ENCODE results near the gene ILF3.

DNA sequence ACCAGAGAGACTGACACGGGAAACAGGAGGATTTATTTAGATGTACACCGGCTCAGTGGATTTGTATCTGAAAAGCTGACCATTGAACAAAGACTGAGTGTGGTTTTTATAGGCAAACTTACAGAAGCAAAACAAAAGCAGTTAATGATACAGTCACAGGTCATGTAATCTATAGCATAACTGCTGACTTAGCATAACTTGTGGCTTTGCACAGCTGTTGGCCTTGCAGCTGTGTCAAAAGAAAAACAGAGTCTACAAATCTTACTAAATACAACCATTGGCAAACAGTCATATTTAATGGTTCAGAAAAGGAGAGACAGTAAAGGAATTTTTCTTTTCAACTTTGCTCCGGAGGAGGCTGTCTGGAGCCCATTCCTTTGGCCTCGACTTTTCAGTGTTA, 2.3 kb upstream of the ILF3 start:
- TF ChIP-seq FOXO1 (CRISPR knock-in tag; IDR thresholded peaks at IDR 0.05) (no peak), STAT5B (CRISPR knock-in tag; IDR thresholded peaks at IDR 0.05) (no peak)
- TF ChIP-seq, protein P1, sequence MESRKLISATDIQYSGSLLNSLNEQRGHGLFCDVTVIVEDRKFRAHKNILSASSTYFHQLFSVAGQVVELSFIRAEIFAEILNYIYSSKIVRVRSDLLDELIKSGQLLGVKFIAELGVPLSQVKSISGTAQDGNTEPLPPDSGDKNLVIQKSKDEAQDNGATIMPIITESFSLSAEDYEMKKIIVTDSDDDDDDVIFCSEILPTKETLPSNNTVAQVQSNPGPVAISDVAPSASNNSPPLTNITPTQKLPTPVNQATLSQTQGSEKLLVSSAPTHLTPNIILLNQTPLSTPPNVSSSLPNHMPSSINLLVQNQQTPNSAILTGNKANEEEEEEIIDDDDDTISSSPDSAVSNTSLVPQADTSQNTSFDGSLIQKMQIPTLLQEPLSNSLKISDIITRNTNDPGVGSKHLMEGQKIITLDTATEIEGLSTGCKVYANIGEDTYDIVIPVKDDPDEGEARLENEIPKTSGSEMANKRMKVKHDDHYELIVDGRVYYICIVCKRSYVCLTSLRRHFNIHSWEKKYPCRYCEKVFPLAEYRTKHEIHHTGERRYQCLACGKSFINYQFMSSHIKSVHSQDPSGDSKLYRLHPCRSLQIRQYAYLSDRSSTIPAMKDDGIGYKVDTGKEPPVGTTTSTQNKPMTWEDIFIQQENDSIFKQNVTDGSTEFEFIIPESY (CRISPR knock-in tag; IDR thresholded peaks at IDR 0.05), result no peak
- TF ChIP-seq, protein P2, sequence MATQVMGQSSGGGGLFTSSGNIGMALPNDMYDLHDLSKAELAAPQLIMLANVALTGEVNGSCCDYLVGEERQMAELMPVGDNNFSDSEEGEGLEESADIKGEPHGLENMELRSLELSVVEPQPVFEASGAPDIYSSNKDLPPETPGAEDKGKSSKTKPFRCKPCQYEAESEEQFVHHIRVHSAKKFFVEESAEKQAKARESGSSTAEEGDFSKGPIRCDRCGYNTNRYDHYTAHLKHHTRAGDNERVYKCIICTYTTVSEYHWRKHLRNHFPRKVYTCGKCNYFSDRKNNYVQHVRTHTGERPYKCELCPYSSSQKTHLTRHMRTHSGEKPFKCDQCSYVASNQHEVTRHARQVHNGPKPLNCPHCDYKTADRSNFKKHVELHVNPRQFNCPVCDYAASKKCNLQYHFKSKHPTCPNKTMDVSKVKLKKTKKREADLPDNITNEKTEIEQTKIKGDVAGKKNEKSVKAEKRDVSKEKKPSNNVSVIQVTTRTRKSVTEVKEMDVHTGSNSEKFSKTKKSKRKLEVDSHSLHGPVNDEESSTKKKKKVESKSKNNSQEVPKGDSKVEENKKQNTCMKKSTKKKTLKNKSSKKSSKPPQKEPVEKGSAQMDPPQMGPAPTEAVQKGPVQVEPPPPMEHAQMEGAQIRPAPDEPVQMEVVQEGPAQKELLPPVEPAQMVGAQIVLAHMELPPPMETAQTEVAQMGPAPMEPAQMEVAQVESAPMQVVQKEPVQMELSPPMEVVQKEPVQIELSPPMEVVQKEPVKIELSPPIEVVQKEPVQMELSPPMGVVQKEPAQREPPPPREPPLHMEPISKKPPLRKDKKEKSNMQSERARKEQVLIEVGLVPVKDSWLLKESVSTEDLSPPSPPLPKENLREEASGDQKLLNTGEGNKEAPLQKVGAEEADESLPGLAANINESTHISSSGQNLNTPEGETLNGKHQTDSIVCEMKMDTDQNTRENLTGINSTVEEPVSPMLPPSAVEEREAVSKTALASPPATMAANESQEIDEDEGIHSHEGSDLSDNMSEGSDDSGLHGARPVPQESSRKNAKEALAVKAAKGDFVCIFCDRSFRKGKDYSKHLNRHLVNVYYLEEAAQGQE (IDR thresholded peaks at IDR 0.05; ENCODE audit: borderline replicate concordance in 1 of 2, low read depth in 1 of 2, low read length in 2 of 2), result no peak
- TF ChIP-seq, protein P3, sequence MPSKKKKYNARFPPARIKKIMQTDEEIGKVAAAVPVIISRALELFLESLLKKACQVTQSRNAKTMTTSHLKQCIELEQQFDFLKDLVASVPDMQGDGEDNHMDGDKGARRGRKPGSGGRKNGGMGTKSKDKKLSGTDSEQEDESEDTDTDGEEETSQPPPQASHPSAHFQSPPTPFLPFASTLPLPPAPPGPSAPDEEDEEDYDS (CRISPR knock-in tag; IDR thresholded peaks at IDR 0.05), result no peak
- TF ChIP-seq, protein P4, sequence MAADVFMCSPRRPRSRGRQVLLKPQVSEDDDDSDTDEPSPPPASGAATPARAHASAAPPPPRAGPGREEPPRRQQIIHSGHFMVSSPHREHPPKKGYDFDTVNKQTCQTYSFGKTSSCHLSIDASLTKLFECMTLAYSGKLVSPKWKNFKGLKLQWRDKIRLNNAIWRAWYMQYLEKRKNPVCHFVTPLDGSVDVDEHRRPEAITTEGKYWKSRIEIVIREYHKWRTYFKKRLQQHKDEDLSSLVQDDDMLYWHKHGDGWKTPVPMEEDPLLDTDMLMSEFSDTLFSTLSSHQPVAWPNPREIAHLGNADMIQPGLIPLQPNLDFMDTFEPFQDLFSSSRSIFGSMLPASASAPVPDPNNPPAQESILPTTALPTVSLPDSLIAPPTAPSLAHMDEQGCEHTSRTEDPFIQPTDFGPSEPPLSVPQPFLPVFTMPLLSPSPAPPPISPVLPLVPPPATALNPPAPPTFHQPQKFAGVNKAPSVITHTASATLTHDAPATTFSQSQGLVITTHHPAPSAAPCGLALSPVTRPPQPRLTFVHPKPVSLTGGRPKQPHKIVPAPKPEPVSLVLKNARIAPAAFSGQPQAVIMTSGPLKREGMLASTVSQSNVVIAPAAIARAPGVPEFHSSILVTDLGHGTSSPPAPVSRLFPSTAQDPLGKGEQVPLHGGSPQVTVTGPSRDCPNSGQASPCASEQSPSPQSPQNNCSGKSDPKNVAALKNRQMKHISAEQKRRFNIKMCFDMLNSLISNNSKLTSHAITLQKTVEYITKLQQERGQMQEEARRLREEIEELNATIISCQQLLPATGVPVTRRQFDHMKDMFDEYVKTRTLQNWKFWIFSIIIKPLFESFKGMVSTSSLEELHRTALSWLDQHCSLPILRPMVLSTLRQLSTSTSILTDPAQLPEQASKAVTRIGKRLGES (CRISPR knock-in tag; IDR thresholded peaks at IDR 0.05; ENCODE audit: borderline replicate concordance), result no peak
- TF ChIP-seq, protein P5, sequence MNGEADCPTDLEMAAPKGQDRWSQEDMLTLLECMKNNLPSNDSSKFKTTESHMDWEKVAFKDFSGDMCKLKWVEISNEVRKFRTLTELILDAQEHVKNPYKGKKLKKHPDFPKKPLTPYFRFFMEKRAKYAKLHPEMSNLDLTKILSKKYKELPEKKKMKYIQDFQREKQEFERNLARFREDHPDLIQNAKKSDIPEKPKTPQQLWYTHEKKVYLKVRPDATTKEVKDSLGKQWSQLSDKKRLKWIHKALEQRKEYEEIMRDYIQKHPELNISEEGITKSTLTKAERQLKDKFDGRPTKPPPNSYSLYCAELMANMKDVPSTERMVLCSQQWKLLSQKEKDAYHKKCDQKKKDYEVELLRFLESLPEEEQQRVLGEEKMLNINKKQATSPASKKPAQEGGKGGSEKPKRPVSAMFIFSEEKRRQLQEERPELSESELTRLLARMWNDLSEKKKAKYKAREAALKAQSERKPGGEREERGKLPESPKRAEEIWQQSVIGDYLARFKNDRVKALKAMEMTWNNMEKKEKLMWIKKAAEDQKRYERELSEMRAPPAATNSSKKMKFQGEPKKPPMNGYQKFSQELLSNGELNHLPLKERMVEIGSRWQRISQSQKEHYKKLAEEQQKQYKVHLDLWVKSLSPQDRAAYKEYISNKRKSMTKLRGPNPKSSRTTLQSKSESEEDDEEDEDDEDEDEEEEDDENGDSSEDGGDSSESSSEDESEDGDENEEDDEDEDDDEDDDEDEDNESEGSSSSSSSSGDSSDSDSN (CRISPR knock-in tag; IDR thresholded peaks at IDR 0.05), result no peak

Data from HepG2 (cell line).